ENCODE data around the gene WNT5B.
"Not testable (repeated sequence)": the region's sequence is repeated elsewhere in the genome, so short reads cannot be mapped to it uniquely, and the experiment has no call there.

Gene WNT5B

GRCh38 chr12:1692895-1693610, 64.0 kb downstream of the WNT5B start:
- no peak for DNase-seq

- DNase-seq, result not testable (repeated sequence)
Measured at GRCh38 chr12:1695097-1695496, 66.1 kb downstream of the WNT5B start.

GRCh38 chr12:1695886-1696670, 67.0 kb downstream of the WNT5B start:
- DNase-seq, result no peak

GRCh38 chr12:1696800-1697199, 67.8 kb downstream of the WNT5B start:
- no peak for DNase-seq

All from activated gamma-delta T cell (primary cell).